GM12878 (cell line): ENCODE results near the gene TBC1D1. TPM values are rescaled to one million over a fixed set of nuclear protein-coding genes. Genes with fewer than 3 reads are reported as not detected.

Source experiments
- ATAC-seq: fragments of 200-7000 bp; cut with Tn5 transposase; 3 replicates; pipeline ENCODE4 v1.9.1; 2020; ENCODE audit warnings: mild to moderate bottlenecking, moderate library complexity
- BruUV-seq: library from RNA; stranded (reverse); fragments of 400-500 nt; replicated peaks from 2 replicates; lab custom pipeline; 2021; lab: Mats Ljungman, UMichigan
- CTCF ChIA-PET: fragments of 300-600 bp; sonication (Branson Sonifier 250); formaldehyde crosslinking; extraction: SDS; loops from one replicate; lab custom pipeline; 2021; ENCODE audit warnings: inconsistent platforms; lab: Yijun Ruan, JAX
- POLR2A ChIA-PET: fragments of 350-600 bp; formaldehyde crosslinking; extraction: SDS; loops from one replicate; lab custom pipeline; 2021; ENCODE audit warnings: inconsistent platforms; lab: Charles Lee
- RAD21 ChIA-PET: fragments of 300-600 bp; sonication (Branson Sonifier 250); formaldehyde crosslinking; loops from one replicate; lab custom pipeline; 2023; ENCODE audit warnings: antibody characterized with exemption; ENCODE audit not compliant: unreplicated experiment; lab: Charles Lee
- SMC1A ChIA-PET: fragments of 300-600 bp; sonication (Branson Sonifier 250); formaldehyde crosslinking; loops from one replicate; lab custom pipeline; 2023; ENCODE audit not compliant: unreplicated experiment, uncharacterized antibody; lab: Charles Lee
- DNase-seq: peaks from one replicate; pipeline ENCODE4 v3.0.0-alpha.2; 2011; ENCODE audit warnings: low read depth, low spot score
- FAIRE-seq: peaks from 3 replicates; lab custom pipeline; 2011; peaks lifted over from hg19 to GRCh38; lab: Jason Lieb, UNC
- H2AFZ ChIP-seq: 2 replicates; pipeline ENCODE4 v1.6.0; 2011; ENCODE audit warnings: low read depth, low read length, control low read depth; ENCODE audit not compliant: control insufficient read depth
- H3K27ac ChIP-seq: 2 replicates; pipeline ENCODE4 v1.5.1; 2011; ENCODE audit warnings: control low read depth; ENCODE audit not compliant: control insufficient read depth, insufficient read depth
- H3K27me3 ChIP-seq, 2 experiments: replicated peaks in 1 of 2; 2 replicates each; pipeline versions ENCODE4 v1.6.0 to v1.6.1; 2011; ENCODE audit warnings: low read length in 1 of 2; ENCODE audit not compliant: control insufficient read depth in 2 of 2, insufficient read depth in 2 of 2
- H3K36me3 ChIP-seq, 2 experiments: 2 replicates each; pipeline ENCODE4 v1.5.1; 2011; ENCODE audit warnings: low read length in 1 of 2; ENCODE audit not compliant: control insufficient read depth in 2 of 2, insufficient read depth in 2 of 2
- H3K4me1 ChIP-seq: 2 replicates; pipeline ENCODE4 v1.6.1; 2011; ENCODE audit warnings: mild to moderate bottlenecking, low read length, moderate library complexity, mixed read lengths; ENCODE audit not compliant: control insufficient read depth, insufficient read depth
- H3K4me2 ChIP-seq: 2 replicates; pipeline ENCODE4 v1.6.0; 2011; ENCODE audit warnings: control low read depth; ENCODE audit not compliant: control insufficient read depth, insufficient read depth
- H3K4me3 ChIP-seq: fragments of 200-600 bp; sonication (generic); 2 replicates; pipeline ENCODE4 v1.5.1; 2016
- H3K79me2 ChIP-seq: 2 replicates; pipeline ENCODE4 v1.6.0; 2011; ENCODE audit warnings: low read length; ENCODE audit not compliant: control insufficient read depth, insufficient read depth
- H3K9ac ChIP-seq: 2 replicates; pipeline ENCODE4 v1.8.0; 2011; ENCODE audit warnings: low read length, control low read depth, mixed read lengths; ENCODE audit not compliant: control insufficient read depth, insufficient read depth
- H3K9me3 ChIP-seq: replicated peaks from 3 replicates; pipeline ENCODE4 v1.5.1; 2011; ENCODE audit warnings: mild to moderate bottlenecking, low read length; ENCODE audit not compliant: control insufficient read depth, insufficient read depth
- H4K20me1 ChIP-seq: 2 replicates; pipeline ENCODE4 v1.6.0; 2011; ENCODE audit not compliant: control insufficient read depth, insufficient read depth
- CREM ChIP-seq: IDR thresholded peaks from 2 replicates; pipeline ENCODE4 v1.6.1; 2014; ENCODE audit warnings: antibody characterized with exemption, low read depth
- EZH2 ChIP-seq: IDR thresholded peaks from 2 replicates; pipeline ENCODE4 v1.6.1; 2012; ENCODE audit warnings: low read depth, mild to moderate bottlenecking, control low read depth, inconsistent platforms, low read length, borderline replicate concordance; ENCODE audit not compliant: control insufficient read depth
- HDGF ChIP-seq: fragments of 450-650 bp; IDR thresholded peaks from 2 replicates; pipeline ENCODE4 v1.6.1; 2016; ENCODE audit warnings: antibody characterized with exemption
- SMC3 ChIP-seq: IDR thresholded peaks from 2 replicates; pipeline ENCODE4 v1.6.1; 2011; ENCODE audit warnings: low read length, improper control_type of control experiment, borderline replicate concordance
- SRF ChIP-seq, 2 experiments: IDR thresholded peaks; 2 replicates each; pipeline ENCODE4 v1.6.1; 2011; ENCODE audit warnings: low read depth in 2 of 2, low read length in 2 of 2, mild to moderate bottlenecking in 1 of 2, moderate library complexity in 1 of 2
- WGBS: methylation state at CpG from one replicate; pipeline ENCODE4 v1.1.6; 2016; ENCODE audit warnings: low lambda C conversion rate; ENCODE audit not compliant: insufficient replicate concordance, insufficient coverage; ENCODE audit errors: missing lambda C conversion rate; 5-methylcytosine and 5-hydroxymethylcytosine counted together
- in situ Hi-C: fragments of 300-500 bp; cut with MboI; formaldehyde crosslinking; loops from 9 replicates; pipeline ENCODE4 v1.14.3; 2018; ENCODE audit warnings: mixed read lengths
- intact Hi-C: fragments of 100-400 bp; cut with micrococcal nuclease; formaldehyde crosslinking; loops from one replicate; pipeline ENCODE4 v1.14.2; 2022; ENCODE audit not compliant: unreplicated experiment
- polyA plus RNA-seq, 11 experiments: library from polyadenylated mRNA; depleted of rRNA in 4 of 11; unstranded in 6 of 11; stranded (reverse) in 5 of 11; fragments of >200 nt; fragmentation: Nextera tagmentation in 4 of 11; fragmentation: Illumina TruSeq in 1 of 11; extraction: Ambion mirVana in 4 of 11; extraction: Trizol in 1 of 11; gene quantifications; 1 replicate in 1 of 11; 2 replicates in 10 of 11; pipeline versions ENCODE4 v1.2.1 to v1.2.3, GENCODE V29; 2011 to 2016; ENCODE audit warnings: inconsistent platforms in 2 of 11, missing spikeins in 2 of 11, low read depth in 1 of 11
- total RNA-seq, 4 experiments: library from RNA; depleted of rRNA in 3 of 4; stranded (reverse); fragments of >200 nt in 3 of 4; fragmentation: Illumina TruSeq in 1 of 4; extraction: Trizol in 1 of 4; gene quantifications; 2 replicates each; pipeline versions ENCODE4 v1.2.1 to v1.2.3, GENCODE V29; 2013 to 2021
- TF ChIP-seq, protein P1 (sequence below): IDR thresholded peaks from 2 replicates; pipeline ENCODE4 v1.6.1; 2012; ENCODE audit warnings: low read length, inconsistent platforms

Gene TBC1D1
- total and polyA plus RNA-seq, 10 of the 15 experiments (the other 5 are each of a cell fraction or from before 2014, with no cell fraction given), result 5.3 to 102 (median 57.8) TPM

GRCh38 chr4:38086151-38086848, 195.4 kb downstream of the TBC1D1 start:
- SMC1A ChIA-PET, result interaction anchor here (0.9 to 1.9 kb wide), 11 partner anchors 8 to 93 kb away, joined by 3 to 8 read pairs (median 5); no protein-coding TSS in a partner anchor
- no peak for FAIRE-seq
- no peak overlapping the region for H2AFZ ChIP-seq
- 83% methylated on average over 9 of the region's 9 CpGs for WGBS
- no peak for TF ChIP-seq HDGF
- TF ChIP-seq, all 136 proteins: peak for 0
- Histone ChIP-seq H3K9me3 (no peaks in the 10 kb centered on the region), H3K4me3 (no peak overlapping the region), H3K4me2 (no peak overlapping the region), H3K9ac (no peak overlapping the region), H3K36me3 (peaks cover 0 to 8% of the 10 kb centered on the region in 2 experiments; a peak in 3 of 4 replicates), H3K27me3 (no peaks in the 10 kb centered on the region), H3K27ac (no peak overlapping the region), H3K79me2 (no peaks in the 10 kb centered on the region), H3K4me1 (peaks cover 5% of the 10 kb centered on the region), H4K20me1 (no peaks in the 10 kb centered on the region)
- CTCF ChIA-PET, result interaction anchor here (0.7 to 1.3 kb wide), 6 partner anchors 15 to 94 kb away, joined by 3 read pairs; no protein-coding TSS in a partner anchor
- intact Hi-C loops (no loop called here), in situ Hi-C loops (no loop called here)
- POLR2A ChIA-PET, result interaction anchor here (0.5 to 1.6 kb wide), 3 partner anchors 9 to 625 kb away, joined by 3 to 4 read pairs (median 4); no protein-coding TSS in a partner anchor
- BruUV-seq, result no TSS peak
- RAD21 ChIA-PET, result interaction anchor here (0.5 to 1.5 kb wide), 4 partner anchors 10 to 817 kb away, joined by 3 to 4 read pairs (median 3); no protein-coding TSS in a partner anchor
- DNase-seq (no peak), ATAC-seq (no peak)

DNA sequence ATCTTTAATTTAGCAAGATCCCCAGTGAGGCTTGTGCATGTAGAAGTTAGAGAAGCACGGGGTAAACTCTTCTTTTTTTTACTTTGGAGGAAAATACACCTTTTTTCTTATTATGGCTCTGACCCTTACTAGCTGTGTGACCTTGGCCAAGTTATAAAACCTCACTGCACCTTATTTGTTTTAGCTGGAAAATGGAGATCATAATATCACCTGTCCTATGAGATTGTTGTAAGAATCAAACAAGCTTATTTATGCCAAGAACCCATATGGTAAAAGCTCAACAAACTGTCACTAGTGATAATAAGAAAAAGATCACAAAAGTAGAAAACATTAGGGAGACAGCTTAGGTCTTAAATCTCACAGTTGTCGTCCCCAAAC, 196.0 kb downstream of the TBC1D1 start:
- in situ Hi-C loops, result no loop called here
- no peak overlapping the region for H3K9ac ChIP-seq
- peaks cover 10% of the 10 kb centered on the region for H3K4me1 ChIP-seq
- ChIA-PET RAD21 (interaction anchor here (1.0 to 1.5 kb wide), 2 partner anchors 17 to 42 kb away, joined by 3 to 4 read pairs; no protein-coding TSS in a partner anchor), CTCF (interaction anchor here (0.7 to 1.3 kb wide), 6 partner anchors 16 to 93 kb away, joined by 3 read pairs; no protein-coding TSS in a partner anchor), POLR2A (interaction anchor here (0.6 to 1.6 kb wide), 2 partner anchors 8 to 634 kb away, joined by 4 to 7 read pairs; no protein-coding TSS in a partner anchor), SMC1A (interaction anchor here (0.9 to 1.9 kb wide), 11 partner anchors 8 to 92 kb away, joined by 3 to 8 read pairs (median 5); no protein-coding TSS in a partner anchor)
- 98% methylated on average over 2 of the region's 2 CpGs for WGBS
- BruUV-seq, result no TSS peak
- H3K27ac ChIP-seq, result no peak overlapping the region
- intact Hi-C loops, result no loop called here
- no peaks in the 10 kb centered on the region for H3K9me3 ChIP-seq
- no peak overlapping the region for H2AFZ ChIP-seq
- ATAC-seq (no peak), DNase-seq (no peak), FAIRE-seq (no peak)
- H3K4me3 ChIP-seq, result no peak overlapping the region
- H3K36me3 ChIP-seq, result peaks cover 0 to 14% of the 10 kb centered on the region in 2 experiments; a peak in 2 of 4 replicates
- H4K20me1 ChIP-seq, result no peaks in the 10 kb centered on the region
- H3K27me3 ChIP-seq, result no peaks in the 10 kb centered on the region
- no peak overlapping the region for H3K4me2 ChIP-seq
- no peaks in the 10 kb centered on the region for H3K79me2 ChIP-seq
- TF ChIP-seq EZH2, result no peak
- TF ChIP-seq SMC3, result no peak
- TF ChIP-seq SRF (IDR thresholded peaks at IDR 0.05; ENCODE audit: low read depth in 2 of 2, low read length in 2 of 2), result no peak
- no peak for TF ChIP-seq CREM
- TF ChIP-seq, protein P1, sequence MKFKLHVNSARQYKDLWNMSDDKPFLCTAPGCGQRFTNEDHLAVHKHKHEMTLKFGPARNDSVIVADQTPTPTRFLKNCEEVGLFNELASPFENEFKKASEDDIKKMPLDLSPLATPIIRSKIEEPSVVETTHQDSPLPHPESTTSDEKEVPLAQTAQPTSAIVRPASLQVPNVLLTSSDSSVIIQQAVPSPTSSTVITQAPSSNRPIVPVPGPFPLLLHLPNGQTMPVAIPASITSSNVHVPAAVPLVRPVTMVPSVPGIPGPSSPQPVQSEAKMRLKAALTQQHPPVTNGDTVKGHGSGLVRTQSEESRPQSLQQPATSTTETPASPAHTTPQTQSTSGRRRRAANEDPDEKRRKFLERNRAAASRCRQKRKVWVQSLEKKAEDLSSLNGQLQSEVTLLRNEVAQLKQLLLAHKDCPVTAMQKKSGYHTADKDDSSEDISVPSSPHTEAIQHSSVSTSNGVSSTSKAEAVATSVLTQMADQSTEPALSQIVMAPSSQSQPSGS, result no peak
